C4-2B (cell line): ENCODE results near the gene KLF1.

Experiments
- CTCF ChIP-seq: fragments of 450-650 bp; conservative IDR thresholded peaks from 2 replicates; pipeline ENCODE4 v1.5.1; 2017; ENCODE audit warnings: mild to moderate bottlenecking
- ZFX ChIP-seq: fragments of 450-650 bp; IDR thresholded peaks from 2 replicates; pipeline ENCODE4 v1.6.1; 2017

DNA sequence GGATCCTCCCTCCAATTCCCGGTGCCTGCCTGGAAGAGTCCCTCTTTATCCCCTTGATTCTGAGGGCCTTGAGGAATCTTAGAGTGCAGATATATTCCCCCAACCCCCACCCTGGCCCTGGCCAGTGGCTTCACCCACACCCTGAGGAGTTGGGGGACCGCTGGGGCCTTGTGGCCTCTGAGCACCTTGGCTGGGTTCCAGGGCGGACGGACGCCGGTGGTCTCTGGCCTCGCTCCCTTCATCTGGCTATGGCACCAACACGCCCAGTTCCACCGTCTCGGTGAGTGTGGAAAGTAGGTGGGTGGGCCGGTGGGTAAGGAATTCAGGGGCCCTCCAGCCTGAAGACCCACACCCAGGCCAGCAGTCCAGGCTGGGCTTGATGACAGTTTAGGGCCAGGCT is 43.7 kb downstream of the KLF1 start:
- no peak for TF ChIP-seq CTCF
- TF ChIP-seq ZFX: no peak
